Measurements from ENCODE around the gene MAGEB3. TPM values are rescaled to one million over a fixed set of nuclear protein-coding genes. Genes with fewer than 3 reads are reported as not detected.

MAGEB3 gene
- polyA plus RNA-seq, 1 of the 3 experiments (the other 2 are of a cell fraction), result not detected

DNA sequence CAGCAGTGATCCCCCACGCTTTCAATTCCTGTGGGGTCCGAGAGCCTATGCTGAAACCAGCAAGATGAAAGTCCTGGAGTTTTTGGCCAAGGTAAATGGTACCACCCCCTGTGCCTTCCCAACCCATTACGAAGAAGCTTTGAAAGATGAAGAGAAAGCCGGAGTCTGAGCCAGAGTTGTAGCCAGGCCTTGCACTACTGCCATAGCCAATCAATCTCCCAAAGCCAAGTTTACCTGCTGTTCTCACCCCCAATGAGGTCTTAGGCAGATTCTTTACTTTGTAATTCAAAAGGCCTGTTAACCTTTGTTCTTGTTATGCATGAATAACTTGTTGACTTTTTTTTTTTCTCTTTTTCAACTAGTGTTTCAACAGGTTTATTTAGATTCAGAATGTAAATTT, 11.1 kb upstream of the MAGEB3 start:
- 14% methylated on average over 4 of the region's 4 CpGs for WGBS (ENCODE audit: low lambda C conversion rate)

More for the DNA sequence above, 11.1 kb upstream of the MAGEB3 start:
- ChIA-PET CTCF (no interaction called here), POLR2A (no interaction called here)
- H3K79me2 ChIP-seq (ENCODE audit: insufficient read depth), result no peaks in the 10 kb centered on the region
- H3K9me3 ChIP-seq, result no peaks in the 10 kb centered on the region
- no peak overlapping the region for H2AFZ ChIP-seq (ENCODE audit: low read depth)
- H3K9me2 ChIP-seq, result no peaks in the 10 kb centered on the region
- H3K27ac ChIP-seq (ENCODE audit: low read depth in 2 of 2, low read length in 1 of 2), result no peak overlapping the region
- no peak overlapping the region for H3K9ac ChIP-seq
- no peaks in the 10 kb centered on the region for H4K20me1 ChIP-seq (ENCODE audit: insufficient read depth)
- no peak overlapping the region for H3K4me3 ChIP-seq (ENCODE audit: low read depth in 2 of 2, low read length in 1 of 2)
- no peaks in the 10 kb centered on the region for H3K4me1 ChIP-seq (ENCODE audit: control insufficient read depth in 1 of 2, insufficient read depth in 2 of 2, low read depth in 1 of 2, low read length in 1 of 2)
- TF ChIP-seq TCF12 (IDR thresholded peaks at IDR 0.05) (no peak), RCOR1 (IDR thresholded peaks at IDR 0.05; ENCODE audit: low read length) (no peak), YY1 (IDR thresholded peaks at IDR 0.05; ENCODE audit: low read depth) (no peak), POLR2AphosphoS5 (IDR thresholded peaks at IDR 0.05; ENCODE audit: low read depth, low read length) (no peak), MEF2A (IDR thresholded peaks at IDR 0.05; ENCODE audit: borderline replicate concordance, low read depth) (no peak), RXRA (IDR thresholded peaks at IDR 0.05; ENCODE audit: borderline replicate concordance, low read depth) (no peak), EZH2phosphoT487 (IDR thresholded peaks at IDR 0.05; ENCODE audit: borderline replicate concordance, low read depth) (no peak), RAD21 (IDR thresholded peaks at IDR 0.05; ENCODE audit: low read length) (no peak), USF1 (IDR thresholded peaks at IDR 0.05; ENCODE audit: borderline replicate concordance, low read depth) (no peak), GATA2 (CRISPR knock-in tag; IDR thresholded peaks at IDR 0.05) (no peak), NFIC (IDR thresholded peaks at IDR 0.05; ENCODE audit: borderline replicate concordance) (no peak), JUND (IDR thresholded peaks at IDR 0.05) (no peak), GABPA (IDR thresholded peaks at IDR 0.05; ENCODE audit: low read depth) (no peak), IRF3 (IDR thresholded peaks at IDR 0.05; ENCODE audit: low read depth, low read length) (no peak), MAX (IDR thresholded peaks at IDR 0.05; ENCODE audit: low read depth) (no peak), TEAD4 (IDR thresholded peaks at IDR 0.05; ENCODE audit: borderline replicate concordance, insufficient read depth) (no peak), TAF1 (IDR thresholded peaks at IDR 0.05; ENCODE audit: borderline replicate concordance, low read depth, low read length) (no peak), NRF1 (IDR thresholded peaks at IDR 0.05; ENCODE audit: low read depth, low read length) (no peak)
- TF ChIP-seq, protein P1, sequence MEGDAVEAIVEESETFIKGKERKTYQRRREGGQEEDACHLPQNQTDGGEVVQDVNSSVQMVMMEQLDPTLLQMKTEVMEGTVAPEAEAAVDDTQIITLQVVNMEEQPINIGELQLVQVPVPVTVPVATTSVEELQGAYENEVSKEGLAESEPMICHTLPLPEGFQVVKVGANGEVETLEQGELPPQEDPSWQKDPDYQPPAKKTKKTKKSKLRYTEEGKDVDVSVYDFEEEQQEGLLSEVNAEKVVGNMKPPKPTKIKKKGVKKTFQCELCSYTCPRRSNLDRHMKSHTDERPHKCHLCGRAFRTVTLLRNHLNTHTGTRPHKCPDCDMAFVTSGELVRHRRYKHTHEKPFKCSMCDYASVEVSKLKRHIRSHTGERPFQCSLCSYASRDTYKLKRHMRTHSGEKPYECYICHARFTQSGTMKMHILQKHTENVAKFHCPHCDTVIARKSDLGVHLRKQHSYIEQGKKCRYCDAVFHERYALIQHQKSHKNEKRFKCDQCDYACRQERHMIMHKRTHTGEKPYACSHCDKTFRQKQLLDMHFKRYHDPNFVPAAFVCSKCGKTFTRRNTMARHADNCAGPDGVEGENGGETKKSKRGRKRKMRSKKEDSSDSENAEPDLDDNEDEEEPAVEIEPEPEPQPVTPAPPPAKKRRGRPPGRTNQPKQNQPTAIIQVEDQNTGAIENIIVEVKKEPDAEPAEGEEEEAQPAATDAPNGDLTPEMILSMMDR (IDR thresholded peaks at IDR 0.05), result no peak
- TF ChIP-seq, protein P2, sequence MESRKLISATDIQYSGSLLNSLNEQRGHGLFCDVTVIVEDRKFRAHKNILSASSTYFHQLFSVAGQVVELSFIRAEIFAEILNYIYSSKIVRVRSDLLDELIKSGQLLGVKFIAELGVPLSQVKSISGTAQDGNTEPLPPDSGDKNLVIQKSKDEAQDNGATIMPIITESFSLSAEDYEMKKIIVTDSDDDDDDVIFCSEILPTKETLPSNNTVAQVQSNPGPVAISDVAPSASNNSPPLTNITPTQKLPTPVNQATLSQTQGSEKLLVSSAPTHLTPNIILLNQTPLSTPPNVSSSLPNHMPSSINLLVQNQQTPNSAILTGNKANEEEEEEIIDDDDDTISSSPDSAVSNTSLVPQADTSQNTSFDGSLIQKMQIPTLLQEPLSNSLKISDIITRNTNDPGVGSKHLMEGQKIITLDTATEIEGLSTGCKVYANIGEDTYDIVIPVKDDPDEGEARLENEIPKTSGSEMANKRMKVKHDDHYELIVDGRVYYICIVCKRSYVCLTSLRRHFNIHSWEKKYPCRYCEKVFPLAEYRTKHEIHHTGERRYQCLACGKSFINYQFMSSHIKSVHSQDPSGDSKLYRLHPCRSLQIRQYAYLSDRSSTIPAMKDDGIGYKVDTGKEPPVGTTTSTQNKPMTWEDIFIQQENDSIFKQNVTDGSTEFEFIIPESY (IDR thresholded peaks at IDR 0.05; ENCODE audit: borderline replicate concordance, low read depth), result no peak
- H3K27me3 ChIP-seq (ENCODE audit: insufficient read depth), result no peaks in the 10 kb centered on the region
- no peaks in the 10 kb centered on the region for H3F3A ChIP-seq (replicated peaks; ENCODE audit: insufficient read depth)
- DNase-seq, result no peak
- H3K36me3 ChIP-seq (replicated peaks in 1 of 2; ENCODE audit: control insufficient read depth in 1 of 2, insufficient read depth in 2 of 2, low read length in 1 of 2), result no peaks in the 10 kb centered on the region
- no peak overlapping the region for H3K4me2 ChIP-seq
